NT2/D1 (cell line): Measurements from ENCODE around the gene ZNF653.

Source experiments
- SUZ12 ChIP-seq: IDR thresholded peaks from 2 replicates; pipeline ENCODE4 v1.6.1; 2011; ENCODE audit not compliant: insufficient read length, insufficient read depth; ENCODE audit errors: extremely low read depth
- YY1 ChIP-seq: IDR thresholded peaks from 2 replicates; pipeline ENCODE4 v1.6.1; 2011; ENCODE audit not compliant: insufficient read length, insufficient read depth

- TF ChIP-seq YY1 (no peak), SUZ12 (no peak)
Measured at GRCh38 chr19:11482384-11483050, 23.1 kb downstream of the ZNF653 start.
